ENCODE data around the gene ST6GAL1. TPM values are rescaled to one million over a fixed set of nuclear protein-coding genes. Genes with fewer than 3 reads are reported as not detected.
"Not testable (repeated sequence)": the region's sequence is repeated elsewhere in the genome, so short reads cannot be mapped to it uniquely, and the experiment has no call there.

The ST6GAL1 gene
- total RNA-seq, 1 donor from 2014 or later: 16.7 TPM

- H3K27me3 ChIP-seq (ENCODE audit: control insufficient read depth in 3 of 3, insufficient read depth in 3 of 3, low read length in 3 of 3): no peaks in the 10 kb centered on the region
- peak overlapping the region; percentile 62 for H3K27ac ChIP-seq (ENCODE audit: low read depth, low read length)
- H3K9me3 ChIP-seq (ENCODE audit: control insufficient read depth in 3 of 3, low read length in 3 of 3): no peaks in the 10 kb centered on the region
- H3K9ac ChIP-seq (ENCODE audit: low read depth in 1 of 3, low read length in 3 of 3): no peak overlapping the region
- H3K4me1 ChIP-seq (ENCODE audit: control insufficient read depth in 3 of 3, insufficient read depth in 3 of 3, low read length in 3 of 3): peaks cover 20 to 31% (median 20%) of the 10 kb centered on the region in 3 donors
- H3K4me3 ChIP-seq (ENCODE audit: low read length in 3 of 3): no peak overlapping the region
- no peaks in the 10 kb centered on the region for H3K36me3 ChIP-seq (ENCODE audit: control insufficient read depth in 3 of 3, insufficient read depth in 3 of 3, low read length in 3 of 3)
Observed at GRCh38 chr3:186953011-186953487, 22.7 kb downstream of the ST6GAL1 start.

GRCh38 chr3:186953992-186954699 is 23.8 kb downstream of the ST6GAL1 start:
- H3K36me3 ChIP-seq (ENCODE audit: control insufficient read depth in 3 of 3, insufficient read depth in 3 of 3, low read length in 3 of 3); H3K9me3 ChIP-seq (ENCODE audit: control insufficient read depth in 3 of 3, low read length in 3 of 3); H3K9ac ChIP-seq (ENCODE audit: low read depth in 1 of 3, low read length in 3 of 3); H3K27ac ChIP-seq (ENCODE audit: low read depth, low read length); H3K27me3 ChIP-seq (ENCODE audit: control insufficient read depth in 3 of 3, insufficient read depth in 3 of 3, low read length in 3 of 3); H3K4me3 ChIP-seq (ENCODE audit: low read length in 3 of 3): not testable (repeated sequence)
- peaks cover 9 to 20% (median 11%) of the 10 kb centered on the region in 3 donors for H3K4me1 ChIP-seq (ENCODE audit: control insufficient read depth in 3 of 3, insufficient read depth in 3 of 3, low read length in 3 of 3)

DNA sequence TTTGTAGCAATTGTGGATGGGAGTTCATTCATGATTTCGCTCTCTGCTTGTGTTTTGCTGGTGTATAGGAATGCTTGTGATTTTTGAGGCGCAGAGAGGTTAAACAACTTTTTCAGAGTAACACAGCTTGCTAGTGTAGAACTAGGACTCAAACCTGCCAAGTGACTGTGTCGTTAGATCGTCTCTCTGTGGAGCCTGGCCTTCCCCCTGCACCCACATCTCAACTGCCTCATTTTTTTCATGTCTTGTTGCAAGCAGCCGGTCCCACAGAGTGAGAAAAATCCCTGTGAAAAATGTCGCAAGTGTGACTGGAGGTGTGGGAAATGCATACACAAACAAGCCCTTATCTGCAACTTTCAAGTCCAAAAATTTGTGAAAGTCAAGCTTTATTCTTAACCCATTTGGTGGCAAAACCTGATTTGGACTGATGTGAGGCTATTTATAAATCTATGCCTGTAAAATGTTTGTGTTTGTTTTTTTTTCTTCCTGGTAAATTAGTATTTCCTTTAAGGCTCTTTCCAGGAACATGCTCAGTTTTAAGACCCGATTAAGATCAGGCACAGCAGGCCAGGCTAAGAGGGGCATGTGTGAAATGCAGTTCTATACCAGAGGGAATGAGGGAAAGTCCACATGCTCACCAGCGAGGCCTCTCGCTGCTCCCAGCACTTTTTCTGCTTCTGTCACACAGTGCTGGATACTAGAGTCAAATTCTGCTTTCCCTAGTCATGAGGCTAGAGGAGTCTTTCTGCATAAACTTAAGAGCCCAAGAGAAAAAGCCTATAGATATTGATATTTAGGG is 25.8 kb downstream of the ST6GAL1 start:
- Histone ChIP-seq H3K9ac (ENCODE audit: low read depth in 1 of 3, low read length in 3 of 3) (no peak overlapping the region), H3K4me3 (ENCODE audit: low read length in 3 of 3) (no peak overlapping the region), H3K27me3 (ENCODE audit: control insufficient read depth in 3 of 3, insufficient read depth in 3 of 3, low read length in 3 of 3) (no peaks in the 10 kb centered on the region), H3K27ac (ENCODE audit: low read depth, low read length) (no peak overlapping the region), H3K9me3 (ENCODE audit: control insufficient read depth in 3 of 3, low read length in 3 of 3) (no peaks in the 10 kb centered on the region), H3K4me1 (ENCODE audit: control insufficient read depth in 3 of 3, insufficient read depth in 3 of 3, low read length in 3 of 3) (peaks cover 2 to 10% (median 3%) of the 10 kb centered on the region in 3 donors), H3K36me3 (ENCODE audit: control insufficient read depth in 3 of 3, insufficient read depth in 3 of 3, low read length in 3 of 3) (no peaks in the 10 kb centered on the region)

GRCh38 chr3:186959029-186959624 is 28.8 kb downstream of the ST6GAL1 start:
- no peak overlapping the region for H3K27ac ChIP-seq (ENCODE audit: low read depth, low read length)
- H3K4me3 ChIP-seq (ENCODE audit: low read length in 3 of 3): no peak overlapping the region
- H3K9me3 ChIP-seq (ENCODE audit: control insufficient read depth in 3 of 3, low read length in 3 of 3): no peaks in the 10 kb centered on the region
- H3K4me1 ChIP-seq (ENCODE audit: control insufficient read depth in 3 of 3, insufficient read depth in 3 of 3, low read length in 3 of 3): peaks cover 0 to 14% (median 7%) of the 10 kb centered on the region in 3 donors
- H3K27me3 ChIP-seq (ENCODE audit: control insufficient read depth in 3 of 3, insufficient read depth in 3 of 3, low read length in 3 of 3): no peaks in the 10 kb centered on the region
- no peak overlapping the region for H3K9ac ChIP-seq (ENCODE audit: low read depth in 1 of 3, low read length in 3 of 3)
- peaks cover 0 to under 1% (median 0%) of the 10 kb centered on the region in 3 donors for H3K36me3 ChIP-seq (ENCODE audit: control insufficient read depth in 3 of 3, insufficient read depth in 3 of 3, low read length in 3 of 3)

GRCh38 chr3:186960347-186960746 is 30.0 kb downstream of the ST6GAL1 start:
- Histone ChIP-seq H3K4me1 (ENCODE audit: control insufficient read depth in 3 of 3, insufficient read depth in 3 of 3, low read length in 3 of 3) (peaks cover 0 to 19% (median 7%) of the 10 kb centered on the region in 3 donors), H3K27me3 (ENCODE audit: control insufficient read depth in 3 of 3, insufficient read depth in 3 of 3, low read length in 3 of 3) (no peaks in the 10 kb centered on the region), H3K9me3 (ENCODE audit: control insufficient read depth in 3 of 3, low read length in 3 of 3) (no peaks in the 10 kb centered on the region), H3K9ac (ENCODE audit: low read depth in 1 of 3, low read length in 3 of 3) (no peak overlapping the region), H3K4me3 (ENCODE audit: low read length in 3 of 3) (no peak overlapping the region), H3K36me3 (ENCODE audit: control insufficient read depth in 3 of 3, insufficient read depth in 3 of 3, low read length in 3 of 3) (peaks cover 0 to 4% (median 3%) of the 10 kb centered on the region in 3 donors), H3K27ac (ENCODE audit: low read depth, low read length) (no peak overlapping the region)

GRCh38 chr3:186962445-186962844 is 32.1 kb downstream of the ST6GAL1 start:
- H3K4me1 ChIP-seq (ENCODE audit: control insufficient read depth in 3 of 3, insufficient read depth in 3 of 3, low read length in 3 of 3): peaks cover 0 to 31% (median 12%) of the 10 kb centered on the region in 3 donors

GRCh38 chr3:186963636-186964035 is 33.3 kb downstream of the ST6GAL1 start:
- Histone ChIP-seq H3K4me3 (ENCODE audit: low read length in 3 of 3) (no peak overlapping the region), H3K9ac (ENCODE audit: low read depth in 1 of 3, low read length in 3 of 3) (no peak overlapping the region), H3K27me3 (ENCODE audit: control insufficient read depth in 3 of 3, insufficient read depth in 3 of 3, low read length in 3 of 3) (no peaks in the 10 kb centered on the region), H3K27ac (ENCODE audit: low read depth, low read length) (no peak overlapping the region), H3K4me1 (ENCODE audit: control insufficient read depth in 3 of 3, insufficient read depth in 3 of 3, low read length in 3 of 3) (peaks cover 4 to 38% (median 18%) of the 10 kb centered on the region in 3 donors), H3K9me3 (ENCODE audit: control insufficient read depth in 3 of 3, low read length in 3 of 3) (no peaks in the 10 kb centered on the region), H3K36me3 (ENCODE audit: control insufficient read depth in 3 of 3, insufficient read depth in 3 of 3, low read length in 3 of 3) (peaks cover 0 to 4% (median 3%) of the 10 kb centered on the region in 3 donors)

More at GRCh38 chr3:186962445-186962844, 32.1 kb downstream of the ST6GAL1 start:
- no peaks in the 10 kb centered on the region for H3K9me3 ChIP-seq (ENCODE audit: control insufficient read depth in 3 of 3, low read length in 3 of 3)
- H3K4me3 ChIP-seq (ENCODE audit: low read length in 3 of 3): no peak overlapping the region
- no peak overlapping the region for H3K9ac ChIP-seq (ENCODE audit: low read depth in 1 of 3, low read length in 3 of 3)
- no peaks in the 10 kb centered on the region for H3K27me3 ChIP-seq (ENCODE audit: control insufficient read depth in 3 of 3, insufficient read depth in 3 of 3, low read length in 3 of 3)
- H3K36me3 ChIP-seq (ENCODE audit: control insufficient read depth in 3 of 3, insufficient read depth in 3 of 3, low read length in 3 of 3): peaks cover 0 to 4% (median 3%) of the 10 kb centered on the region in 3 donors
- no peak overlapping the region for H3K27ac ChIP-seq (ENCODE audit: low read depth, low read length)

- no peak overlapping the region for H3K9ac ChIP-seq (ENCODE audit: low read depth in 1 of 3, low read length in 3 of 3)
- H3K27ac ChIP-seq (ENCODE audit: low read depth, low read length): no peak overlapping the region
- no peaks in the 10 kb centered on the region for H3K27me3 ChIP-seq (ENCODE audit: control insufficient read depth in 3 of 3, insufficient read depth in 3 of 3, low read length in 3 of 3)
- H3K36me3 ChIP-seq (ENCODE audit: control insufficient read depth in 3 of 3, insufficient read depth in 3 of 3, low read length in 3 of 3): peaks cover 0 to 4% (median 3%) of the 10 kb centered on the region in 3 donors
- H3K4me3 ChIP-seq (ENCODE audit: low read length in 3 of 3): no peak overlapping the region
- H3K9me3 ChIP-seq (ENCODE audit: control insufficient read depth in 3 of 3, low read length in 3 of 3): no peaks in the 10 kb centered on the region
- H3K4me1 ChIP-seq (ENCODE audit: control insufficient read depth in 3 of 3, insufficient read depth in 3 of 3, low read length in 3 of 3): peaks cover 4 to 38% (median 18%) of the 10 kb centered on the region in 3 donors
Observed at GRCh38 chr3:186964071-186964470, 33.7 kb downstream of the ST6GAL1 start.

GRCh38 chr3:186964616-186965015 is 34.3 kb downstream of the ST6GAL1 start:
- peak overlapping the region; percentile 11 for H3K27ac ChIP-seq (ENCODE audit: low read depth, low read length)
- no peak overlapping the region for H3K4me3 ChIP-seq (ENCODE audit: low read length in 3 of 3)
- H3K27me3 ChIP-seq (ENCODE audit: control insufficient read depth in 3 of 3, insufficient read depth in 3 of 3, low read length in 3 of 3): no peaks in the 10 kb centered on the region
- no peak overlapping the region for H3K9ac ChIP-seq (ENCODE audit: low read depth in 1 of 3, low read length in 3 of 3)
- H3K4me1 ChIP-seq (ENCODE audit: control insufficient read depth in 3 of 3, insufficient read depth in 3 of 3, low read length in 3 of 3): peaks cover 4 to 44% (median 23%) of the 10 kb centered on the region in 3 donors
- H3K9me3 ChIP-seq (ENCODE audit: control insufficient read depth in 3 of 3, low read length in 3 of 3): no peaks in the 10 kb centered on the region
- H3K36me3 ChIP-seq (ENCODE audit: control insufficient read depth in 3 of 3, insufficient read depth in 3 of 3, low read length in 3 of 3): peaks cover 0 to 4% (median 3%) of the 10 kb centered on the region in 3 donors

All from skeletal muscle tissue (tissue), 4 donors.